ENCODE measurements around the gene AGPS. TPM values are rescaled to one million over a fixed set of nuclear protein-coding genes. Genes with fewer than 3 reads are reported as not detected.
"Not testable (repeated sequence)": the region's sequence is repeated elsewhere in the genome, so short reads cannot be mapped to it uniquely, and the experiment has no call there.

Gene AGPS
- total RNA-seq, 2 experiments from 2014 or later, result 58.7 to 67.3 TPM

GRCh38 chr2:177448031-177448430, 55.5 kb downstream of the AGPS start:
- intact Hi-C loops (cut with DNase I, micrococcal nuclease), result no loop called here
- DNase-seq, result no peak
- no peaks in the 10 kb centered on the region for H3K27me3 Mint-ChIP-seq
- no peak for ATAC-seq
- CTCF ChIA-PET, result interaction anchor here (0.6 kb wide), 1 partner anchor 250 kb away, joined by 5 read pairs; no protein-coding TSS in a partner anchor
- peaks cover 43% of the 10 kb centered on the region for H3K36me3 Mint-ChIP-seq (ENCODE audit: low read depth)
- H3K4me1 Mint-ChIP-seq, result no peaks in the 10 kb centered on the region
- H3K9me3 Mint-ChIP-seq (ENCODE audit: low read depth), result no peaks in the 10 kb centered on the region
- POLR2A ChIA-PET, result no interaction called here
- no peak overlapping the region for H3K27ac Mint-ChIP-seq
- no peak overlapping the region for H3K4me3 Mint-ChIP-seq

GRCh38 chr2:177449159-177449558, 56.6 kb downstream of the AGPS start:
- H3K27ac Mint-ChIP-seq, result no peak overlapping the region
- POLR2A ChIA-PET, result no interaction called here
- no peaks in the 10 kb centered on the region for H3K27me3 Mint-ChIP-seq
- no peak for ATAC-seq
- peaks cover 43% of the 10 kb centered on the region for H3K36me3 Mint-ChIP-seq (ENCODE audit: low read depth)
- H3K9me3 Mint-ChIP-seq (ENCODE audit: low read depth), result no peaks in the 10 kb centered on the region
- no peak overlapping the region for H3K4me3 Mint-ChIP-seq
- DNase-seq, result no peak
- CTCF ChIA-PET, result no interaction called here
- intact Hi-C loops (cut with DNase I, micrococcal nuclease), result no loop called here
- no peaks in the 10 kb centered on the region for H3K4me1 Mint-ChIP-seq

GRCh38 chr2:177455187-177455586, 62.6 kb downstream of the AGPS start:
- peaks cover 35% of the 10 kb centered on the region for H3K36me3 Mint-ChIP-seq (ENCODE audit: low read depth)
- DNase-seq (no peak), ATAC-seq (no peak)
- POLR2A ChIA-PET, result no interaction called here
- H3K27ac Mint-ChIP-seq, result no peak overlapping the region
- no peaks in the 10 kb centered on the region for H3K27me3 Mint-ChIP-seq
- intact Hi-C loops (cut with DNase I, micrococcal nuclease), result no loop called here
- CTCF ChIA-PET, result interaction anchor here (0.7 to 1.2 kb wide), 3 partner anchors 18 to 162 kb away, joined by 3 to 4 read pairs (median 4); no protein-coding TSS in a partner anchor
- H3K4me3 Mint-ChIP-seq, result no peak overlapping the region
- H3K4me1 Mint-ChIP-seq, result no peaks in the 10 kb centered on the region
- H3K9me3 Mint-ChIP-seq (ENCODE audit: low read depth), result no peaks in the 10 kb centered on the region

GRCh38 chr2:177459756-177460155, 67.2 kb downstream of the AGPS start:
- H3K9me3 Mint-ChIP-seq (ENCODE audit: low read depth); DNase-seq; H3K4me3 Mint-ChIP-seq; H3K27me3 Mint-ChIP-seq; intact Hi-C loops (cut with DNase I, micrococcal nuclease); ATAC-seq; POLR2A ChIA-PET; H3K4me1 Mint-ChIP-seq; H3K27ac Mint-ChIP-seq: not testable (repeated sequence)
- H3K36me3 Mint-ChIP-seq (ENCODE audit: low read depth), result peaks cover 40% of the 10 kb centered on the region
- CTCF ChIA-PET, result interaction anchor here (0.7 kb wide), 1 partner anchor 311 kb away, joined by 3 read pairs; no protein-coding TSS in a partner anchor

GRCh38 chr2:177460973-177461585, 68.5 kb downstream of the AGPS start:
- no peak overlapping the region for H3K4me3 Mint-ChIP-seq
- no peaks in the 10 kb centered on the region for H3K27me3 Mint-ChIP-seq
- no peak for DNase-seq
- no peak for ATAC-seq
- H3K4me1 Mint-ChIP-seq, result no peaks in the 10 kb centered on the region
- peaks cover 42% of the 10 kb centered on the region for H3K36me3 Mint-ChIP-seq (ENCODE audit: low read depth)
- H3K9me3 Mint-ChIP-seq (ENCODE audit: low read depth), result no peaks in the 10 kb centered on the region
- intact Hi-C loops (cut with DNase I, micrococcal nuclease), result no loop called here
- ChIA-PET POLR2A (interaction anchor here (0.6 kb wide), 2 partner anchors 66 to 349 kb away, joined by 3 read pairs; no protein-coding TSS in a partner anchor), CTCF (interaction anchor here (0.6 kb wide), 1 partner anchor 188 kb away, joined by 4 read pairs; no protein-coding TSS in a partner anchor)
- no peak overlapping the region for H3K27ac Mint-ChIP-seq

- H3K9me3 Mint-ChIP-seq (ENCODE audit: low read depth), result no peaks in the 10 kb centered on the region
- H3K4me3 Mint-ChIP-seq, result no peak overlapping the region
- DNase-seq (no peak), ATAC-seq (no peak)
- intact Hi-C loops (cut with DNase I, micrococcal nuclease), result no loop called here
- no peak overlapping the region for H3K27ac Mint-ChIP-seq
- H3K27me3 Mint-ChIP-seq, result no peaks in the 10 kb centered on the region
- ChIA-PET POLR2A (no interaction called here), CTCF (interaction anchor here (1.2 to 2.1 kb wide), 2 partner anchors 26 to 50 kb away, joined by 3 to 5 read pairs; no protein-coding TSS in a partner anchor)
- H3K36me3 Mint-ChIP-seq (ENCODE audit: low read depth), result peaks cover 34% of the 10 kb centered on the region
- peaks cover 4% of the 10 kb centered on the region for H3K4me1 Mint-ChIP-seq
These were observed 72.0 kb downstream of the AGPS start for GRCh38 chr2:177464549-177464948.

GRCh38 chr2:177465400-177466138, 73.0 kb downstream of the AGPS start:
- DNase-seq, result no peak
- Mint-ChIP-seq H3K36me3 (ENCODE audit: low read depth) (peaks cover 37% of the 10 kb centered on the region), H3K4me3 (no peak overlapping the region), H3K27ac (no peak overlapping the region), H3K9me3 (ENCODE audit: low read depth) (peaks cover 5% of the 10 kb centered on the region), H3K4me1 (peaks cover 4% of the 10 kb centered on the region), H3K27me3 (no peaks in the 10 kb centered on the region)
- ChIA-PET CTCF (interaction anchor here (0.6 to 2.1 kb wide), 2 partner anchors 25 to 302 kb away, joined by 3 to 5 read pairs; no protein-coding TSS in a partner anchor), POLR2A (no interaction called here)
- no peak for ATAC-seq
- intact Hi-C loops (cut with DNase I, micrococcal nuclease), result no loop called here

- ChIA-PET POLR2A (no interaction called here), CTCF (interaction anchor here (2.1 kb wide), 1 partner anchor 24 kb away, joined by 5 read pairs; no protein-coding TSS in a partner anchor)
- DNase-seq (no peak), ATAC-seq (no peak)
- intact Hi-C loops (cut with DNase I, micrococcal nuclease), result no loop called here
- Mint-ChIP-seq H3K4me3 (no peak overlapping the region), H3K4me1 (peaks cover 4% of the 10 kb centered on the region), H3K27ac (no peak overlapping the region), H3K27me3 (no peaks in the 10 kb centered on the region), H3K36me3 (ENCODE audit: low read depth) (peaks cover 37% of the 10 kb centered on the region), H3K9me3 (ENCODE audit: low read depth) (peaks cover 9% of the 10 kb centered on the region)
These were observed 74.0 kb downstream of the AGPS start for GRCh38 chr2:177466337-177467195.

GRCh38 chr2:177467646-177468045, 75.1 kb downstream of the AGPS start:
- DNase-seq, result no peak
- no peak overlapping the region for H3K4me3 Mint-ChIP-seq
- peaks cover 15% of the 10 kb centered on the region for H3K9me3 Mint-ChIP-seq (ENCODE audit: low read depth)
- ChIA-PET CTCF (no interaction called here), POLR2A (no interaction called here)
- no peaks in the 10 kb centered on the region for H3K27me3 Mint-ChIP-seq
- peaks cover 4% of the 10 kb centered on the region for H3K4me1 Mint-ChIP-seq
- intact Hi-C loops (cut with DNase I, micrococcal nuclease), result no loop called here
- no peak for ATAC-seq
- peaks cover 41% of the 10 kb centered on the region for H3K36me3 Mint-ChIP-seq (ENCODE audit: low read depth)
- no peak overlapping the region for H3K27ac Mint-ChIP-seq

- Mint-ChIP-seq H3K36me3 (ENCODE audit: low read depth) (peaks cover 41% of the 10 kb centered on the region), H3K27ac (no peak overlapping the region), H3K4me1 (peaks cover 18% of the 10 kb centered on the region), H3K27me3 (no peaks in the 10 kb centered on the region), H3K9me3 (ENCODE audit: low read depth) (peaks cover 20% of the 10 kb centered on the region), H3K4me3 (no peak overlapping the region)
- CTCF ChIA-PET, result no interaction called here
- intact Hi-C loops (cut with DNase I, micrococcal nuclease), result no loop called here
- ATAC-seq (no peak), DNase-seq (no peak)
- POLR2A ChIA-PET, result no interaction called here
These were observed 79.4 kb downstream of the AGPS start for GRCh38 chr2:177471990-177472389.

- no peak for DNase-seq
- Mint-ChIP-seq H3K36me3 (ENCODE audit: low read depth) (peaks cover 56% of the 10 kb centered on the region), H3K27ac (no peak overlapping the region), H3K9me3 (ENCODE audit: low read depth) (peaks cover 26% of the 10 kb centered on the region), H3K4me3 (no peak overlapping the region), H3K27me3 (no peaks in the 10 kb centered on the region), H3K4me1 (peaks cover 13% of the 10 kb centered on the region)
- CTCF ChIA-PET, result interaction anchor here (0.8 to 1.2 kb wide), 2 partner anchors 9 to 22 kb away, joined by 3 to 5 read pairs; no protein-coding TSS in a partner anchor
- intact Hi-C loops (cut with DNase I, micrococcal nuclease), result no loop called here
- ATAC-seq, result no peak
- POLR2A ChIA-PET, result no interaction called here
These were observed 81.7 kb downstream of the AGPS start for GRCh38 chr2:177474301-177474700.

Data from activated CD4-positive, alpha-beta T cell treated with anti-CD3 and anti-CD28 coated beads for 36 hours (primary cell).